Muscle of leg (tissue), 16 donors: Measurements from ENCODE around the gene MDN1. TPM values are rescaled to one million over a fixed set of nuclear protein-coding genes. Genes with fewer than 3 reads are reported as not detected.
"Not testable (repeated sequence)": the region's sequence is repeated elsewhere in the genome, so short reads cannot be mapped to it uniquely, and the experiment has no call there.

Experiments used
- DNase-seq: peaks from one replicate; pipeline ENCODE4 v3.0.0; 2013
- H3K27ac ChIP-seq: one replicate; pipeline ENCODE4 v1.5.1; 2013; ENCODE audit warnings: mild to moderate bottlenecking, low read length, control low read depth
- H3K27me3 ChIP-seq: one replicate; pipeline ENCODE4 v1.6.1; 2013; ENCODE audit warnings: low read length; ENCODE audit not compliant: control insufficient read depth, insufficient read depth
- H3K36me3 ChIP-seq: one replicate; pipeline ENCODE4 v1.6.1; 2013; ENCODE audit warnings: low read length; ENCODE audit not compliant: control insufficient read depth, insufficient read depth
- H3K4me1 ChIP-seq: one replicate; pipeline ENCODE4 v1.6.1; 2013; ENCODE audit warnings: low read length; ENCODE audit not compliant: control insufficient read depth, insufficient read depth
- H3K4me3 ChIP-seq: one replicate; pipeline ENCODE4 v1.5.1; 2013; ENCODE audit warnings: low read length, control low read depth
- H3K9me3 ChIP-seq: replicated peaks from 2 replicates; pipeline ENCODE4 v1.6.1; 2013; ENCODE audit warnings: low read depth, low read length; ENCODE audit not compliant: control insufficient read depth
- WGBS: methylation state at CpG from one replicate; pipeline ENCODE4 v1.1.5; 2013; ENCODE audit warnings: missing lambda C conversion rate; ENCODE audit not compliant: insufficient coverage; 5-methylcytosine and 5-hydroxymethylcytosine counted together
- long read RNA-seq, 11 donors: transcript quantifications; one replicate each; lab custom pipeline, GENCODE V29; 2026
- polyA plus RNA-seq, 8 donors: library from polyadenylated mRNA; unstranded; fragments of 120-200 nt; gene quantifications; one replicate each; pipeline versions ENCODE4 v1.2.1 to v1.2.3, GENCODE V29; 2013; ENCODE audit warnings: inconsistent platforms in 1 of 8, low replicate concordance in 1 of 8; ENCODE audit not compliant: insufficient read length in 8 of 8, insufficient read depth in 1 of 8
- total RNA-seq: library from RNA; stranded (reverse); fragments of 120-200 nt; gene quantifications from one replicate; pipeline ENCODE4 v1.2.4, GENCODE V29; 2013

The MDN1 gene
- total RNA-seq, result 24.4 TPM
- polyA plus RNA-seq, result 10 to 100 TPM; 24.7 to 32.9 (median 26.4) TPM
- long read RNA-seq, donor 1, partial matches to known transcripts, result 0 of 10 reads
- long read RNA-seq, donor 1, other reads (novel, unspliced or antisense), result 10 of 10 reads
- long read RNA-seq, donor 2, result 0 reads
- long read RNA-seq, donor 3, result 0 reads
- long read RNA-seq, donor 4, partial matches to known transcripts, result 0 of 1 reads
- long read RNA-seq, donor 4, other reads (novel, unspliced or antisense), result 0 of 1 reads
- long read RNA-seq, donor 5, partial matches to known transcripts, result 0 of 8 reads
- long read RNA-seq, donor 5, other reads (novel, unspliced or antisense), result 8 of 8 reads
- long read RNA-seq, donor 6, partial matches to known transcripts, result 0 of 73 reads
- long read RNA-seq, donor 6, other reads (novel, unspliced or antisense), result 73 of 73 reads
- long read RNA-seq, donor 7, result 0 reads
- long read RNA-seq, donor 8, partial matches to known transcripts, result 0 of 9 reads
- long read RNA-seq, donor 8, other reads (novel, unspliced or antisense), result 9 of 9 reads
- long read RNA-seq, donor 9, partial matches to known transcripts, result 6 of 38 reads
- long read RNA-seq, donor 9, other reads (novel, unspliced or antisense), result 32 of 38 reads
- long read RNA-seq, donor 10, partial matches to known transcripts, result 10 of 15 reads
- long read RNA-seq, donor 10, other reads (novel, unspliced or antisense), result 5 of 15 reads
- long read RNA-seq, donor 11, partial matches to known transcripts, result 102 of 108 reads
- long read RNA-seq, donor 11, other reads (novel, unspliced or antisense), result 6 of 108 reads

- peak; percentile 98 for DNase-seq
- H3K4me1 ChIP-seq, result peaks cover 19% of the 10 kb centered on the region
- peak within 1 kb of the TSS; percentile 90 for H3K27ac ChIP-seq
- no peaks in the 10 kb centered on the region for H3K9me3 ChIP-seq
- H3K27me3 ChIP-seq, result no peaks in the 10 kb centered on the region
- under 1% methylated on average over 59 of the region's 65 CpGs for WGBS
- H3K36me3 ChIP-seq, result no peaks in the 10 kb centered on the region
- H3K4me3 ChIP-seq, result peak within 1 kb of the TSS; percentile 89
Measured at GRCh38 chr6:89819336-89820130, at the start of gene MDN1. Gene MDN1, minus strand, starts transcription at chr6:89819794. Its CDS starts 187 bp downstream, at chr6:89819607.

- H3K9me3 ChIP-seq, result peaks cover 6% of the 10 kb centered on the region
- H3K27me3 ChIP-seq, result no peaks in the 10 kb centered on the region
- H3K4me1 ChIP-seq, result no peaks in the 10 kb centered on the region
- DNase-seq, result no peak
- H3K27ac ChIP-seq, result no peak overlapping the region
- no peak overlapping the region for H3K4me3 ChIP-seq
- 100% methylated on average over 1 of the region's 6 CpGs for WGBS
- H3K36me3 ChIP-seq, result peaks cover 45% of the 10 kb centered on the region
Measured at GRCh38 chr6:89866024-89866678, 46.6 kb upstream of the MDN1 start.

- Histone ChIP-seq H3K27ac (no peak overlapping the region), H3K9me3 (peaks cover 3% of the 10 kb centered on the region), H3K36me3 (peaks cover 44% of the 10 kb centered on the region), H3K4me1 (no peaks in the 10 kb centered on the region), H3K4me3 (no peak overlapping the region), H3K27me3 (no peaks in the 10 kb centered on the region)
- WGBS, result no CpG with 5 or more reads among the region's 2 CpGs
- DNase-seq, result no peak
Measured at GRCh38 chr6:89862698-89863097, 43.1 kb upstream of the MDN1 start.

GRCh38 chr6:89862273-89862672 lies 42.7 kb upstream of the MDN1 start:
- Histone ChIP-seq H3K4me1 (no peaks in the 10 kb centered on the region), H3K36me3 (peaks cover 44% of the 10 kb centered on the region), H3K27ac (no peak overlapping the region), H3K27me3 (no peaks in the 10 kb centered on the region), H3K4me3 (no peak overlapping the region), H3K9me3 (peaks cover 3% of the 10 kb centered on the region)
- WGBS, result 100% methylated on average over 3 of the region's 5 CpGs
- DNase-seq, result no peak

GRCh38 chr6:89859744-89860143 lies 40.1 kb upstream of the MDN1 start:
- no peak for DNase-seq
- H3K4me3 ChIP-seq, result no peak overlapping the region
- peaks cover 39% of the 10 kb centered on the region for H3K36me3 ChIP-seq
- H3K27ac ChIP-seq, result no peak overlapping the region
- 83% methylated on average over 1 of the region's 4 CpGs for WGBS
- H3K9me3 ChIP-seq, result peaks cover 3% of the 10 kb centered on the region
- H3K4me1 ChIP-seq, result no peaks in the 10 kb centered on the region
- no peaks in the 10 kb centered on the region for H3K27me3 ChIP-seq

- H3K9me3 ChIP-seq, result no peaks in the 10 kb centered on the region
- H3K36me3 ChIP-seq, result peaks cover 38% of the 10 kb centered on the region
- no peak overlapping the region for H3K4me3 ChIP-seq
- H3K27ac ChIP-seq, result no peak overlapping the region
- no peaks in the 10 kb centered on the region for H3K4me1 ChIP-seq
- no CpG with 5 or more reads among the region's 1 CpG for WGBS
- DNase-seq, result no peak
- H3K27me3 ChIP-seq, result no peaks in the 10 kb centered on the region
Measured at GRCh38 chr6:89858041-89858440, 38.4 kb upstream of the MDN1 start.

GRCh38 chr6:89853068-89853467 lies 33.5 kb upstream of the MDN1 start:
- H3K36me3 ChIP-seq, result peaks cover 23% of the 10 kb centered on the region
- no peak for DNase-seq
- no peak overlapping the region for H3K4me3 ChIP-seq
- no peaks in the 10 kb centered on the region for H3K4me1 ChIP-seq
- WGBS, result no CpG with 5 or more reads among the region's 1 CpG
- H3K27ac ChIP-seq, result no peak overlapping the region
- no peaks in the 10 kb centered on the region for H3K9me3 ChIP-seq
- no peaks in the 10 kb centered on the region for H3K27me3 ChIP-seq

- not testable (repeated sequence) for H3K9me3 ChIP-seq, H3K4me3 ChIP-seq, H3K27me3 ChIP-seq, H3K36me3 ChIP-seq, H3K27ac ChIP-seq, H3K4me1 ChIP-seq, DNase-seq
- 100% methylated on average over 2 of the region's 5 CpGs for WGBS
Measured at GRCh38 chr6:89847513-89847912, 27.9 kb upstream of the MDN1 start.

GRCh38 chr6:89843070-89843469 lies 23.5 kb upstream of the MDN1 start:
- Histone ChIP-seq H3K9me3 (no peaks in the 10 kb centered on the region), H3K4me3 (no peak overlapping the region), H3K4me1 (peaks cover 4% of the 10 kb centered on the region), H3K27ac (no peak overlapping the region), H3K36me3 (peaks cover 12% of the 10 kb centered on the region), H3K27me3 (no peaks in the 10 kb centered on the region)
- WGBS, result no CpG with 5 or more reads among the region's 3 CpGs
- DNase-seq, result peak; percentile 12
